ENCODE data around the gene SENP6.
"Not testable (repeated sequence)": the region's sequence is repeated elsewhere in the genome, so short reads cannot be mapped to it uniquely, and the experiment has no call there.

SENP6 gene

DNA sequence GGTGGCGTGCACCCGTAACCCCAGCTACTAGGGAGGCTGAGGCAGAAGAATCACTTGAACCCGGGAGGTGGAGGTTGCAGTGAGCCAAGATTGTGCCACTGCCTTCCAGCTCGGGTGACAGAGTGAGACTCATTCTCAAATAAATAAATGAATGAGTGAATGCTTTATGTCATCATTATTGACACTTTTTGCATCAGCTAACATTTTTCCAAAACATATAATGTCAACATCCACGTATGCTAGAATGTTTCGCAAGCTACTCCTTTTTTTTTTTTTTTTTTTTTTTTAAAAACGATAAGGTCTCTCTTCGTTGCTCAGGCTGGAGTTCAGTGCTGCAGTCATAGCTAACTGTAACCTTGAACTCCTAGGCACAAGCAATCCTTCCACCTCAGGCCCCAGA lies 72.2 kb downstream of the SENP6 start:
- no peak for DNase-seq

DNA sequence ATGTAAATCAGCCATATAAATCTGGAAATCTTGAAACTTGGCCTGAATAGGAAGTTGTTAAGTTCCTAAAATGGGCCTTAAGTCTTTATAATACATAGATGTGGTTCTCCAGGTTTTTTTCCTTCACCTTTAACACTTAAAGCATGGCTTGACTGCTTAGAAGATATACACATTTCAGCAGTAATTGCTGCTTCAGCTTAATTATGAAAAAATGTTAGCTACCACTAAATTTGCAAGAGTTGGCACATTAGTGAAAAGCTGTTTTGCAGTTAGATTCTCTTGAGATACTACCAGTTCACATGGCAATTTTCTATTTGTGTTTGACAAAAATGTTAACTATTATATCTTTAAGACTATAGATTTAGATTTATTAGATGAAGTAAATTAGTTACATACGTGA lies 74.7 kb downstream of the SENP6 start:
- DNase-seq, result no peak

- DNase-seq, result not testable (repeated sequence)
Measured at GRCh38 chr6:75682548-75682947, 80.9 kb downstream of the SENP6 start.

DNA sequence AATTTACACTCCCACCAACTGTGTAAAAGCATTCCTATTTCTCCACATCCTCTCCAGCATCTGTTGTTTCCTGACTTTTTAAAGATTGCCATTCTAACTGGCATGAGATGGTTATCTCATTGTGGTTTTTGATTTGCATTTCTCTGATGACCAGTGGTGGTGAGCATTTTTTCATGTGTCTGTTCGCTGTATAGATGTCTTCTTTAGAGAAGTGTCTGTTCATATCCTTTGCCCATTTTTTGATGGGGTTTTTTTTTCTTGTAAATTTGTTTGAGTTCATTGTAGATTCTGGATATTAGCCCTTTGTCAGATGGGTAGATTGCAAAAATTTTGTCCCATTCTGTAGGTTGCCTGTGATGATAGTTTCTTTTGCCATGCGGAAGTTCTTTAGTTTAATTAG lies 81.3 kb downstream of the SENP6 start:
- DNase-seq, result not testable (repeated sequence)

DNA sequence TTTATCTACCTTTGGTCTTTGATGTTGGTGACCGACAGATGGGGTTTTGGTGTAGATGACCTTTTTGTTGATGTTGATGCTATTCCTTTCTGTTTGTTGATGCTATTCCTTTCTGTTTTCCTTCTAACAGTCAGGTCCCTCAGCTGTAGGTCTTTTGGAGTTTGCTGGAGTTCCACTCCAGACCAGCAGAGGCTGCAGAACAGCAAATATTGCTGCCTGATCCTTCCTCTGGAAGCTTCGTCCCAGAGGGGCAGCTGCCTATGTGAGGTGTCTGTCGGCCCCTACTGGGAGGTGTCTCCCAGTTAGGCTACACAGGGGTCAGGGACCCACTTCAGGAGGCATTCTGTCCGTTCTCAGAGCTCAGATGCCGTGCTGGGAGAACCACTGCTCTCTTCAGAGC lies 85.9 kb downstream of the SENP6 start:
- DNase-seq, result not testable (repeated sequence)

- DNase-seq, result not testable (repeated sequence)
Measured at GRCh38 chr6:75687937-75688336, 86.3 kb downstream of the SENP6 start.

- DNase-seq, result no peak
Measured at GRCh38 chr6:75689576-75689975, 87.9 kb downstream of the SENP6 start.

- DNase-seq, result no peak
Measured at GRCh38 chr6:75691012-75691411, 89.3 kb downstream of the SENP6 start.

DNA sequence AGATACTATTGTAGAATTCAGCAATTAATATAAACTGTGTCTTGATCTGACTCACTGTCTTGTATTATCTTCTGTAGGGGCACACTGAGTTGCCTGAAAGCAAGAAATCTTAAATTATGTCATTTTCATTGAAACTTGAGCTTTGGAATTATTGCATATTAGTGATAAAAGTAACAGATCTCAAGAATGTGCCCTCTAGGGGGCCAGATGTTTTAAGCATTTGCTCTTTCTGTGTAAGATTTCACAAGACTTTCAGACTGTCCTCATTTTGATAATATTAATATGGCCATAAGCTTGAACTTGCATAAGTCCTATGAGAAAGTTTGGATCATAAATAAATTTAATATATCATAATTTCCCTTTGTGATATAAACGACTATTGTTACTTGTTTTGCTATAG lies 91.9 kb downstream of the SENP6 start:
- no peak for DNase-seq

- no peak for DNase-seq
Measured at GRCh38 chr6:75694406-75694805, 92.7 kb downstream of the SENP6 start.

DNA sequence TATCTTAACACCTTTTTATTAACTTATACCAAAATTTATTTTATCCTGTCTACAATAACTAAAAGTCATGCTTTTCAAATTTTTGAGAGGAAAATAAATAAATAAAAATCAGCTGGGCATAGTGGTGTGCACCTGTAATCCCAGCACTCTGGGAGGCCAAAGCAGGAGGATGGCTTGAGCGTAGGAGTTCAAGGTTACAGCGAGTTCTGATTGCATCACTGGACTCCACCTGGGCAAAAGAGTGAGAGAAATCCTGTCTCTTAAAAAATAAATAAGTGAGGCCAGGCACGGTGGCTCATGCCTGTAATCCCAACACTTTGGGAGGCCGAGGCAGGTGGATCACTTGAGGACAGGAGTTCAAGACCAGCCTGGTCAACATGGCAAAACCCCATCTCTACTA lies 106.7 kb downstream of the SENP6 start:
- not testable (repeated sequence) for DNase-seq

GRCh38 chr6:75711173-75711572 lies 109.5 kb downstream of the SENP6 start:
- DNase-seq, result no peak

- DNase-seq, result no peak
Measured at GRCh38 chr6:75719133-75719532, 117.5 kb downstream of the SENP6 start.

- no peak for DNase-seq
Measured at GRCh38 chr6:75723382-75723781, 121.7 kb downstream of the SENP6 start.

GRCh38 chr6:75727206-75727605 lies 125.5 kb downstream of the SENP6 start:
- DNase-seq, result no peak

GRCh38 chr6:75731029-75731428 lies 129.3 kb downstream of the SENP6 start:
- not testable (repeated sequence) for DNase-seq

GRCh38 chr6:75735491-75736186 lies 134.0 kb downstream of the SENP6 start:
- no peak for DNase-seq

DNA sequence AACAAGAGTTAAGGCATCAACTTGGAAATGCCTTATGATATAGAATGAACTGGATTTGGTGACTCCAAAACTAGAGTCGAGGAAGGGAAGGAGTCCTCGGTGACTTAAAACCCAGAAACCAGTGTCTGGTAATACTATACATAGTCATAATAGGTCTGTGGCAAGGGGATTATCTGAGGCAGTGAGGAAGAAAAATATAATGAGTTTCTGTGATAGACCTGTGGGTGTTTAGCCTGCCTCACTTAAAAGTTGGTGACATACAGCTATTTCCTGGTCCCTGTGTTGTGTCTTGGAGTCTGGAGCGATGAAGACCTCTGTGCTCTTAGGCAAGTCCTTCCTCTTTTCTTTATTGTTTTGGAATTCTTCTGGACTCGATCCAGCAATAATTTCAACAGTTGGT lies 142.3 kb downstream of the SENP6 start:
- no peak for DNase-seq

GRCh38 chr6:75745404-75745803 lies 143.7 kb downstream of the SENP6 start:
- DNase-seq, result no peak

- DNase-seq, result no peak
Measured at GRCh38 chr6:75746221-75746620, 144.5 kb downstream of the SENP6 start.

GRCh38 chr6:75747152-75747992 lies 145.7 kb downstream of the SENP6 start:
- no peak for DNase-seq

GRCh38 chr6:75748003-75748742 lies 146.5 kb downstream of the SENP6 start:
- DNase-seq, result no peak

DNA sequence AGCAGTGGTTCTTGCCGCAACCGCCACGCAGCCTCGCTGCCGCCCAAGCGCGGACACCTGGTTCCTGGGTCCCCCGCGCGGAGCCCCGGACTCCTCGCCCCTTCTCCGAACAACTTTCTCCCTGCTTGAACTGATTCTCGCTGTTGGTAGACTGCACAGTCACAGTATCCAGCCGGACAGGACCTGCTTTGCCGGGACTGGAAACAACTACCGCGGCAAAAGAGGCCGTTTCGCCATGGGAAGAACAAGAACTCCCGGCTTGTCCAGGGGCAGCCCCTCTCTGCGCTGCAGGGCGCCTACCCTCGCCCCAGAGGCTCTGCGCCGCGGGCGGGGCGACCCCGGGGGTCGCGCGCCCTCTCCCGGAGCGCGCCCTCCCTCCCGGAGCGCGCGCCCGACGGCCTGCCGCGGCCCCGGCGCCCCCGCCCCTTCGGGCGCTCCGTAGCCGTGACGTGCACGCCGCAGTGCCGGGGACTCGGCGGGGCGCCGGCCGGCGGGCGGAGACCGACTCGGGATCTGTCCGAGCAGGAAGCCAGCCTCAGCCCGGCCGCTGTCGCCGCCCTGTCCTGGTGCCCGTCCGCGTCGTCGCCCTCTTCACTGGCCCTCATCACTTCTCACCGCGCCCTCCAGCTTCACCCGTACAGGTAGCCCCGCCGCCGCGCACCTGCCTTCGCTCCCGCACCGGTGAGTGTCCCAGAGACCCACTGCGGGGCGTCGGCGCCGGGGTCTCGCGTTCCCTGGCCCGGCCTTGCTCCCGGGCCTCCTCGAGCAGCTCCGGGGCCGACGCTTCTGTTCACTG lies 147.3 kb downstream of the SENP6 start, which contains the start of gene MYO6:
Gene MYO6, plus strand, starts transcription at position 497 of the 796 bp plus-strand sequence. CDS start 68,309 bp downstream, outside the sequence.
- no peak for DNase-seq
